Urothelium cell line (cell line): Measurements from ENCODE around the gene ZNF76.

Experiments
- DNase-seq: peaks from one replicate; pipeline ENCODE4 v3.0.0; 2011; ENCODE audit warnings: low spot score, mixed read lengths
- FAIRE-seq: peaks from 2 replicates; lab custom pipeline; 2011; peaks lifted over from hg19 to GRCh38; lab: Jason Lieb, UNC

Gene ZNF76

GRCh38 chr6:35265523-35265922 is 6.0 kb downstream of the ZNF76 start:
- DNase-seq (no peak), FAIRE-seq (no peak)

DNA sequence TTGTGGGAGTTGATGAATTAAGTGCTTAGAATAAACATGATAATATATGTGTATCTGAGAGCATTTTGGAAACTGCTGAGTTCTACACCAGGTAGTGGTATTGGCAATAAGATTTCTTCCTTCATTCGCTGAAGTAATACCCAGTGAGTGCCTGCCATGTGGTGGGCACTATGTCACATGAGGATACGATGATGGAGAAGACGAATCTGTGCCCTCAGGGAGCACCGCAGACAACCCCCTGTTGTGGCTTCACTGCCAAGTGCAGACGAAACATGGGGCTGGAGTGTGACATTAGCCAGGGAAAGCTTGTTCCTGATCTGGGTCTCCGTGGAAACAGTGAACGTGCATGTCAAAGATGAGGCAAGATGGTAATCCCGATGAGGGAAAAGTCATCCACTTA is 7.9 kb downstream of the ZNF76 start:
- FAIRE-seq (no peak), DNase-seq (no peak)

DNA sequence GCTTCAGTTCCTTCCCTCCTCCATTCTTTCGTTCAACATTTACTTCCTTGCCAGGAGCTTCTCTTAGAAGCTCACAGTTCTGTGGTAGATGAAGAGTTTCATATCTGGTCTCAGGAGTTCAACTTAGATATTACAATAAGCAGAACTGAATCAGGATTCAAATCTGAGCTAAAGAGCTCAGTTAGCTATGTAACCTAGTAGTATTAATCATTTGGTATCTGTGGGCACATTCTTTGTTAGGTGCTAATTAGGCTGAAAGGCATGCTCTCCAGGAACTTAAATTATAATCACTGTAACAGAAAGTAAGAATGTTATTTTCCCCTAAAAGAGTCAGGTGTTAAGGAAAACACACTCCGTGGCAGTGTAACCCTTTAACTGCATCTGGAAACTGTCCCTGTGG is 8.4 kb downstream of the ZNF76 start:
- FAIRE-seq = no peak
- no peak for DNase-seq

- FAIRE-seq = no peak
- no peak for DNase-seq
Measured at GRCh38 chr6:35272005-35272404, 12.5 kb downstream of the ZNF76 start.

DNA sequence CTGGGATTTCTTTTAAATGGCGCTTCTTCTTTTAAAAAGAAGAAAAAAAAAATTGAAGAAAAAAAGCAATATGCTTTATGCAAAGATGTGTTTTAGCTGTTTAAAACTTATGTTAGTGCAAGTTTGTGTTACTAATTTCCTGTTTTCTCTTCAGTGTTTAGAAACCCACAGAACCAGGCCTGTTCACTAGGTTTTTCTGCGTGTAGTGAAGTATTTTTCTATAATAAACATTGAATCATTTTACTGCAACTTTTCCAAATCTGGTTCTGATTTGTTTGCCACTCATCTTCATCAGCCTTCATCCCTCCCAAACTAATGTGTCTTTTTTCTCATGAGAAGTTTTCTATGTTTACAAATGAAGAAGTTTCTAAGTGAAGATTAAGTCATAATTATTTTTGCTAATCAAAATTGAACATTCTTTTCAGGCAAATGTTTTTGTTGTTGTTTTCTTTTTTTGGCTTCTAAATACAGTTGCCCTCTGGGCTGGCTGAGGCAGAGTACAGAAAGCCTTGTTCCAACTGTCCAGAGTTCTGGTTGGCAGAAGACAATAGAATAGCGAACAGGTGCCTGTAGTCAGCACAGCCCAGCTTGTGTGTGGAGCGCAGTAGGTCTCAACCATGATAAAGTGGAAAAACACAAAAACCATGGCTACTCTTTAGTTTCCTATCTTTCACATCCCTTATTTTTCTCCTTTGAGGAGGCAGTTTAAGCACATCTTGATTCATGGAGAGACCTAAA is 14.5 kb downstream of the ZNF76 start:
- FAIRE-seq = no peak
- no peak for DNase-seq

DNA sequence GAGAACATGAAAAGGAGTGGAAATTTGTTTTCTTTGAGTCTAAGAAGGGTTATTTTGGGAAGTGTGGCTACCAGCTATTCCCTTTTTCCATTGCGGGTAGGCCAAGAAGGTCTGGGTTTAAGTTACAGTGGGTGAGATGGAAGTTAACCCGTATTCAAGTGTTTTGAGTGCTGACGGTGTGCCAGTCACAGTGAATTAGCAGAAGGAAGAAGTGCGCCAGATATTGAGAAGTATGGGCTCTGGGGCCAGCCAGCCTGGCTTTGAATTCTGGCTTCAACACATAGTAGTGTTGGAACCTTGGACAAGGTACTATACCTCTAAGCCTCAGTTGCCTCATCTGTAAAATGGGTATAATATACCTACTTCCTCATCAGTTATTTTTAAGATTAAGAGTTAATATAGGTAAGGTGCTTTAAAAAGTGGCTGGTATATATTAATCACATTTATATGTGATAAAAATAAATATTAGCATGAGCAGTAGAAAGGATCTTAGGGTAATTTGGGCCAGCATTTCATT is 16.3 kb downstream of the ZNF76 start:
- FAIRE-seq (no peak), DNase-seq (no peak)

DNA sequence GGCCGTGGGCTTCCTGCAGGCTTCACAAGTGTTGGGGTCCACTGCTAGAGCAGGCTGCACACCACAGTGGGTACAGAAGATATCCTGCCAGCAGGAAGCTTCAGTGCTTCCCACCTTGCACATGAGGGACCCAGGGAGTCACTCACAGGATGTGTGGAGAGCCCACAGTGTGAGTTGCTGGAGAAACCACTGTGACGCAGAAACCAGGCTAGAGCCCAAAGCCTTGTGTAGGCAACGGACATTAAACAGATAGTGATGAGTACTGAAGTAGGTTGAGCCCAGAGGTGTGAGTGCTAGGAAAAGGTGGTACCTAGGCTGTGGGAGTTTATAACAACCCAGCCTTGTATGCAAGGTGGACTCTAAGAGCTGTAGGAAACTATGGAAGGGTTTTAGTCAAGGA is 19.2 kb downstream of the ZNF76 start:
- DNase-seq (no peak), FAIRE-seq (no peak)

- FAIRE-seq = no peak
- DNase-seq = no peak
Measured at GRCh38 chr6:35280903-35281302, 21.4 kb downstream of the ZNF76 start.

DNA sequence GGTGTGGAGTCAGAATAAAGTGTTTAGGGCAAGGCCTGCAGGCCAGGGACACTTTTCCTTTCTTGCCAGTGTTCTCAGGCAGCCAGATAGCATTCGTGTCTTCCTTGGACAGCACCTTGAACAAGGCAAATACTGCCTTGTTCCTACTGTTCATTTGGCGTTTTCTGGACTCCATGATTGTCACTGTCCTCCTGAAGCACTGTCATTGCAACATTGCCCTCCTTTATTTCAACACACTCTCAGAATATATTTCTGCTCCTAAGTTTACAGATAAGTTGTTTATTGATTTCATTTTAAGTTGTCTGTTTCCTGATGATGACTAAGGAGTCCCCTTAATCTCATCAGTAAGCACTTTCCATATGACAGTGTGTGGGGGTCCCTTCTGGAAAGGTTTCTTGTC is 22.9 kb downstream of the ZNF76 start:
- DNase-seq (no peak), FAIRE-seq (no peak)

- FAIRE-seq (no peak), DNase-seq (no peak)
Measured at GRCh38 chr6:35283361-35283760, 23.8 kb downstream of the ZNF76 start.

GRCh38 chr6:35287671-35288396 is 28.3 kb downstream of the ZNF76 start:
- DNase-seq = no peak

GRCh38 chr6:35288834-35289233 is 29.3 kb downstream of the ZNF76 start:
- DNase-seq (no peak), FAIRE-seq (no peak)

More at GRCh38 chr6:35287671-35288396, 28.3 kb downstream of the ZNF76 start:
- FAIRE-seq = no peak

GRCh38 chr6:35291491-35291890 is 32.0 kb downstream of the ZNF76 start:
- DNase-seq (no peak), FAIRE-seq (no peak)

GRCh38 chr6:35292494-35292893 is 33.0 kb downstream of the ZNF76 start:
- no peak for FAIRE-seq
- DNase-seq = no peak

DNA sequence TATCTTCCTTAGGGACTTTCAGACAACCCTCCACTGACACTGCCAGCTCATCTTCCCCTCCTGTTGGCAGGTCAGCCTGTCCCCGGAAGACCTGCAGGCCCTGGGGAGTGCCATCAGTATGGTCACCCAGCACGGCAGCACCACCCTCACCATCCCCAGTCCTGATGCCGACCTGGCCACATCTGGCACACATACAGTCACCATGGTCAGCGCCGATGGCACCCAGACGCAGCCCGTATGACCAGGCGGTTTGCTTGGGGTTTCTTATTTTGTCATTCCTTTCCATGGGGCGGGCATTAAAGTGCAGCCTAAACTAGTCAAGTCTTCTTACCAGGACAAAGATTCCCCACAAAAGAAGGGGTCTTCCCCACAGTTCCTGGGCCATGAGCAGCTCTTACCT is 34.1 kb downstream of the ZNF76 start:
- DNase-seq (no peak), FAIRE-seq (no peak)

DNA sequence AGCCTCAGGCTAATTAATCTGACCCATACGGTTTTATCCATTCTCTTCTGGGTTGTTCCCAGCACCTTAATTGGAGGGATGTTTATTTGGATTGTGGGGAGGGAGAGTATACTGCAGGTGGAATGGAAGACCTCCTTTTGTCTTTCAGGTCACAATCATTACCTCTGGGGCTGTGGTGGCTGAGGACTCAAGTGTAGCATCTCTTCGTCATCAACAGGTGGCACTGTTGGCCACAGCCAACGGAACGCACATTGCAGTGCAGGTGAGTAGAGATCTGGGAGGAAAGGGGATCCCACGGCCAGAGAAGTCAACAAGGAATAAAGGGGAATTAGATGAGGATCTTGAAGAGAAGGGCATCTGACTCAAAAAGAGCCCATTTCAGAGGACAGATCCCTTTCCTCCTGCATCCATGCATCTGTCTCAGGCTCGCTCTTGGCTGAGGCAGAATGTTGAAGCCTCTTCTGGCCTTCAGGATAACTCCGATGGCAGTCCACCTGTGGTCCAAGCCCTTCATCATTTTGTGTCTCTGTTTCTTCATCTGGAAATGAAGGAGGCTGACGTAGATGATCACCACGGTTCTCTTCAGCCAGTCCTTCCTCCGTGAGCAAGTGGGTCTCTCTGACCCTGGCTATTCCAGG is 34.9 kb downstream of the ZNF76 start:
- FAIRE-seq (peak; percentile 73), DNase-seq (peak; percentile 78)

DNA sequence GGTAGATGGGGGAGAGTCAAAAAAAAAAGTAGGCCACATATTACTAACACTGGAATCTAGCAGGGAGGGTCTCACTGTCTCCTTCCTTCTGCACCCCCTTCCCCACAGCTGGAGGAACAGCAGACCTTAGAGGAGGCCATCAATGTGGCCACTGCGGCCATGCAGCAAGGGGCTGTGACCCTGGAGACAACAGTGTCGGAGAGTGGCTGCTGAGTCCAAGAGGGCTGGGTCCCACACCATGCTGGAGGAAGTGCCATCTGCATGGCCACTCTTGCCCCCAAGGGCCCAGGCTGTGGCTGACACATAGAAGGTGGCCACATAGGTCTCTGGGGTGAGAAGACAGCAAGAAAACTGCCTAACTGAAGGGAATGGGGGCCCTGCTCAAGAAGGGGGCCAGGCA is 35.5 kb downstream of the ZNF76 start:
- no peak for FAIRE-seq
- no peak for DNase-seq

- DNase-seq (no peak), FAIRE-seq (no peak)
Measured at GRCh38 chr6:35295521-35296315, 36.2 kb downstream of the ZNF76 start.

DNA sequence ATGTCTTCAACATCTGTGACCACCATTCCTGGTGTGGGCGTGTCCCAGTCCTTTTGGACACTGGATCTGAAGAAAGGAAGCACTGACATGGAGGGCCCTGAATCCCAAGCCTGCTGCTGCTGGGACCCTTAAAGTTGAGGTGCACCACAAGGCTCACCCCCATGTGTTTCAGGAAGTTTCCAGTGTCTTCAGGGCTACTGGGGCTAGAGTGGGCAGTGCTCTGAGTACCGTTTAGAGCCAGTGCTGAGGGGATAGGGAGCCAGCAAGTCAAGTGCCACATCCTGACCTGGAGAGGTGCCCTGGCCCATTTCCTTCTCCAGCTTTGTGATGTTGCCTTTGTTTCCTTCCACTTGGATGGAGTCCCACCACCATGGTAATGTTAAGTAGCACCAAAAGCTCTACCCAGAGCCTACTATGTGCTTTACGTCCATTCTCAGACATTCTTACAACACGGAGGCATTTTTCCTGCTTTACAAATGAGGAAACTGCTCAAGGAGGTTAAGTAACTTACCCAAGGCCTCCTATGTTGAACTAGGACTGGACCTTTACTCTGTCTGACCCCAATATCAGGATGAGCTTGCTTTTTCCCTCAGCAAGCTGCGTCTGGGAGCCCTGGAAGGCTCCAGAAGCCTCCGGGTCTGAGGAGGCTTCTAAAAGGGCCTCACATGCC is 37.5 kb downstream of the ZNF76 start:
- FAIRE-seq (no peak), DNase-seq (no peak)
